ENCODE results near the gene PI4KB. TPM values are rescaled to one million over a fixed set of nuclear protein-coding genes. Genes with fewer than 3 reads are reported as not detected.

PI4KB gene
- total and polyA plus RNA-seq, 2 donors from 2014 or later = 43.5 to 60.9 TPM

DNA sequence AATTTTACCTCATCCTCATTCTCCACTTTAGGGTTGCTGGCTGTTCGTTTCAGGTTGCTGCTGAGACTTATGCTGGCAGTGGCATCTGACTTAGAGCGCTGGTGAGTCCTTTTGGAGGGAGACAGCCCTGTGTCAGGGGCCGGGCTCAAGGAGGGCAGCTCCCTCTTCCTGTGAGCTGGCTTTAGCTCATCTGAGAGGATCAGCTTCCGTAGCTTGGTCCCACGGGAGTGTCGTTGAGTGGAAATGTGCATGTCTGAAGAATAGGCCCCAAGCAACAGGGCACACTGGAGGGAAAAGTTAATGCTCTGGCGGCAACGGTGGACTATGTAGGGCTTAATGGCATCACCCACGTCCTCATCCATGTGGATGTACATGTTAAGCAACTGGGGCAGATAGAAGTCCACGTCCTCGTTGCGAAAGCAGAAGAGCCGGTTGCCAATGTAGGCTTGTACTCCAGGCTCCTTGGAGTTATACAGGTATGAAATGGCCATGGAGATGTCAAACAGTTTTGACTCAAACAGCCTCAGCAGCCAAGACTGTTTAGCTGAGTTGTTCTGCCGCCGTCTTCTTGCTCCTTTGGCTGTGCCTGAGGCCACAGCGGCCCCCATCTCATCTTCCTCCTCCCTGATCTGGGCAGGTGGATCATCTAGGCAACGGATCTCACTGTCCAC is 11.5 kb downstream of the PI4KB start:
- H3K4me3 ChIP-seq (ENCODE audit: low read length in 3 of 3) = no peak overlapping the region
- TF ChIP-seq CTCF (IDR thresholded peaks at IDR 0.05; ENCODE audit: borderline replicate concordance, extremely low read depth, insufficient read depth) = no peak
- H3K9ac ChIP-seq (ENCODE audit: low read length in 3 of 3) = no peak overlapping the region
- intact Hi-C loops (cut with DNase I) = no loop called here
- H3K4me1 ChIP-seq (ENCODE audit: control insufficient read depth in 2 of 3, insufficient read depth in 2 of 3, low read depth in 1 of 3, low read length in 3 of 3) = peaks cover 0 to 22% (median 17%) of the 10 kb centered on the region in 3 donors
- peaks cover 10 to 45% (median 27%) of the 10 kb centered on the region in 3 donors for H3K36me3 ChIP-seq (ENCODE audit: control insufficient read depth in 2 of 3, insufficient read depth in 3 of 3, low read length in 3 of 3)
- H3K27ac ChIP-seq (ENCODE audit: low read depth in 2 of 2, low read length in 2 of 2) = no peak overlapping the region
- no peaks in the 10 kb centered on the region for H3K27me3 ChIP-seq (ENCODE audit: control insufficient read depth, insufficient read depth, low read length)
- DNase-seq = no peak
- no peak for FAIRE-seq
- H3K9me3 ChIP-seq (ENCODE audit: control insufficient read depth in 2 of 3, insufficient read depth in 1 of 3, low read length in 3 of 3) = no peaks in the 10 kb centered on the region

GRCh38 chr1:151314137-151314875 is 12.9 kb downstream of the PI4KB start:
- no peak for TF ChIP-seq CTCF (IDR thresholded peaks at IDR 0.05; ENCODE audit: borderline replicate concordance, extremely low read depth, insufficient read depth)
- Histone ChIP-seq H3K9me3 (ENCODE audit: control insufficient read depth in 2 of 3, insufficient read depth in 1 of 3, low read length in 3 of 3) (no peaks in the 10 kb centered on the region), H3K27ac (ENCODE audit: low read depth in 2 of 2, low read length in 2 of 2) (no peak overlapping the region), H3K4me3 (ENCODE audit: low read length in 3 of 3) (no peak overlapping the region), H3K9ac (ENCODE audit: low read length in 3 of 3) (no peak overlapping the region), H3K36me3 (ENCODE audit: control insufficient read depth in 2 of 3, insufficient read depth in 3 of 3, low read length in 3 of 3) (peaks cover 10 to 45% (median 22%) of the 10 kb centered on the region in 3 donors), H3K4me1 (ENCODE audit: control insufficient read depth in 2 of 3, insufficient read depth in 2 of 3, low read depth in 1 of 3, low read length in 3 of 3) (peaks cover 0 to 30% (median 26%) of the 10 kb centered on the region in 3 donors), H3K27me3 (ENCODE audit: control insufficient read depth, insufficient read depth, low read length) (no peaks in the 10 kb centered on the region)
- no peak for FAIRE-seq
- peak in 1 of 5 donors; percentile 90 for DNase-seq
- intact Hi-C loops (cut with DNase I) = no loop called here

- Histone ChIP-seq H3K4me3 (ENCODE audit: low read length in 3 of 3) (no peak overlapping the region), H3K36me3 (ENCODE audit: control insufficient read depth in 2 of 3, insufficient read depth in 3 of 3, low read length in 3 of 3) (peaks cover 12 to 47% (median 22%) of the 10 kb centered on the region in 3 donors), H3K9ac (ENCODE audit: low read length in 3 of 3) (no peak overlapping the region), H3K9me3 (ENCODE audit: control insufficient read depth in 2 of 3, insufficient read depth in 1 of 3, low read length in 3 of 3) (no peaks in the 10 kb centered on the region), H3K27ac (ENCODE audit: low read depth in 2 of 2, low read length in 2 of 2) (no peak overlapping the region), H3K27me3 (ENCODE audit: control insufficient read depth, insufficient read depth, low read length) (no peaks in the 10 kb centered on the region), H3K4me1 (ENCODE audit: control insufficient read depth in 2 of 3, insufficient read depth in 2 of 3, low read depth in 1 of 3, low read length in 3 of 3) (peaks cover 0 to 30% (median 26%) of the 10 kb centered on the region in 3 donors)
- DNase-seq (no peak), FAIRE-seq (no peak)
- no peak for TF ChIP-seq CTCF (IDR thresholded peaks at IDR 0.05; ENCODE audit: borderline replicate concordance, extremely low read depth, insufficient read depth)
- intact Hi-C loops (cut with DNase I) = no loop called here
Observed at GRCh38 chr1:151313501-151313900, 13.7 kb downstream of the PI4KB start.
